BJ (cell line): Measurements from ENCODE around the gene RUNX2. TPM values are rescaled to one million over a fixed set of nuclear protein-coding genes. Genes with fewer than 3 reads are reported as not detected.

Experiments used
- CTCF ChIA-PET: fragments of 350-600 bp; formaldehyde crosslinking; extraction: SDS; loops from one replicate; lab custom pipeline; 2021; ENCODE audit warnings: antibody characterized with exemption, inconsistent platforms; lab: Yijun Ruan, JAX
- POLR2A ChIA-PET: fragments of 300-600 bp; sonication (Branson Sonifier 250); formaldehyde crosslinking; extraction: SDS; loops from one replicate; lab custom pipeline; 2021; ENCODE audit warnings: antibody characterized with exemption; lab: Charles Lee
- DNase-seq: peaks from one replicate; pipeline ENCODE4 v3.0.0-alpha.2; 2011; ENCODE audit warnings: low read depth
- H3K27me3 ChIP-seq: 2 replicates; pipeline ENCODE4 v1.6.0; 2011; ENCODE audit warnings: low read length; ENCODE audit not compliant: control insufficient read depth, insufficient read depth
- H3K36me3 ChIP-seq: 2 replicates; pipeline ENCODE4 v1.5.1; 2011; ENCODE audit warnings: low read length; ENCODE audit not compliant: control insufficient read depth, insufficient read depth
- H3K4me3 ChIP-seq: 2 replicates; pipeline ENCODE4 v1.5.1; 2011; ENCODE audit warnings: low read depth, mild to moderate bottlenecking, control low read depth, low read length
- polyA plus RNA-seq: library from polyadenylated mRNA; depleted of rRNA; stranded (reverse); fragments of >200 nt; gene quantifications from 2 replicates; pipeline ENCODE4 v1.2.3, GENCODE V29; 2011
- TF ChIP-seq, protein P1 (sequence below): IDR thresholded peaks from 2 replicates; pipeline ENCODE4 v1.5.1; 2011; ENCODE audit warnings: low read depth, mild to moderate bottlenecking, control low read depth, inconsistent platforms, low read length, moderate library complexity; ENCODE audit not compliant: insufficient read depth

RUNX2 gene
- polyA plus RNA-seq, 1 experiment, result 1.5 TPM

DNA sequence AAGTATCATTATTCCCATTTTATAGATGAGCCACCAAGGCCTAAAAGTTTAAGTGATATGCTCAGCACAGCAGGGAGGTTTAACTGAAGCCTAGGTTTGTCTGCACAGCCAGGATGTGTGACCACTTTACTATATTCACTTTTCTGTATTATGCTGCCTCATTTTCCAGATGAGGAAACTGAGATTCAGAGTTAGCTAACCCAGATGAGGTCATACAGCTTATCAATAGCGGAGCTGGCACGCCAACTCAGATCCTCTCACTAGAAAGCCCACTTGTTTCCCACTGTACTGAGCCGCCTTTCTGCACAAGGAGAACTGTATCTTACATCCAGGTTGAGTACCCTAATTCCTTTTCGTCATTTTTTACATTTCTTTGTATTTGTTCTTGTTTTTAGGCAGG lies 181.3 kb downstream of the RUNX2 start:
- POLR2A ChIA-PET, result no interaction called here
- Histone ChIP-seq H3K4me3 (no peak overlapping the region), H3K36me3 (peaks cover 8% of the 10 kb centered on the region; the same call in 1 of the 2 replicates), H3K27me3 (no peaks in the 10 kb centered on the region)
- no peak for DNase-seq
- TF ChIP-seq, protein P1, sequence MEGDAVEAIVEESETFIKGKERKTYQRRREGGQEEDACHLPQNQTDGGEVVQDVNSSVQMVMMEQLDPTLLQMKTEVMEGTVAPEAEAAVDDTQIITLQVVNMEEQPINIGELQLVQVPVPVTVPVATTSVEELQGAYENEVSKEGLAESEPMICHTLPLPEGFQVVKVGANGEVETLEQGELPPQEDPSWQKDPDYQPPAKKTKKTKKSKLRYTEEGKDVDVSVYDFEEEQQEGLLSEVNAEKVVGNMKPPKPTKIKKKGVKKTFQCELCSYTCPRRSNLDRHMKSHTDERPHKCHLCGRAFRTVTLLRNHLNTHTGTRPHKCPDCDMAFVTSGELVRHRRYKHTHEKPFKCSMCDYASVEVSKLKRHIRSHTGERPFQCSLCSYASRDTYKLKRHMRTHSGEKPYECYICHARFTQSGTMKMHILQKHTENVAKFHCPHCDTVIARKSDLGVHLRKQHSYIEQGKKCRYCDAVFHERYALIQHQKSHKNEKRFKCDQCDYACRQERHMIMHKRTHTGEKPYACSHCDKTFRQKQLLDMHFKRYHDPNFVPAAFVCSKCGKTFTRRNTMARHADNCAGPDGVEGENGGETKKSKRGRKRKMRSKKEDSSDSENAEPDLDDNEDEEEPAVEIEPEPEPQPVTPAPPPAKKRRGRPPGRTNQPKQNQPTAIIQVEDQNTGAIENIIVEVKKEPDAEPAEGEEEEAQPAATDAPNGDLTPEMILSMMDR, result no peak
- CTCF ChIA-PET, result interaction anchor here (0.6 to 1.3 kb wide), 3 partner anchors 8 to 58 kb away, joined by 3 read pairs; no protein-coding TSS in a partner anchor

DNA sequence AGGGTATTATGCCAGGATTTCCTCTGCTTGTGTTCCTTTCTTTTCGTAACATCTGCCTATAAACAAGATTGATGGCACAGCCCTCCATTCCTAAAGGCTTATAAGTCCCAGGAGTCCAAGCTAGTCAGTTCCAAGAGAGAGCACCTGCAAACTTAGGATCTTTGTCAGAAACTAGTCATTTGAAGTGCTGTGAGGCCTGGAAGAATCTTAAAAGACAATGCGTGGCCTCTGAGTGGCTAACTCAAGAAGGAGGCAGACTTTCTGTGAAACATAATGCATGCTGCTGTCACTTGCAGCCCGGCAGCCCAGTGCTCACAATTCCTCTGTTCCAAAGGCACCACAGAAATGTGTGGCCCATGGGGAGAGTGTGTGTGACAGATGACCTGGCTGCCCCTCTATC lies 184.6 kb downstream of the RUNX2 start:
- Histone ChIP-seq H3K4me3 (no peak overlapping the region), H3K36me3 (peaks cover 9% of the 10 kb centered on the region; the same call in 1 of the 2 replicates), H3K27me3 (no peaks in the 10 kb centered on the region)
- ChIA-PET POLR2A (no interaction called here), CTCF (no interaction called here)
- TF ChIP-seq, protein P1, result no peak
- no peak for DNase-seq

DNA sequence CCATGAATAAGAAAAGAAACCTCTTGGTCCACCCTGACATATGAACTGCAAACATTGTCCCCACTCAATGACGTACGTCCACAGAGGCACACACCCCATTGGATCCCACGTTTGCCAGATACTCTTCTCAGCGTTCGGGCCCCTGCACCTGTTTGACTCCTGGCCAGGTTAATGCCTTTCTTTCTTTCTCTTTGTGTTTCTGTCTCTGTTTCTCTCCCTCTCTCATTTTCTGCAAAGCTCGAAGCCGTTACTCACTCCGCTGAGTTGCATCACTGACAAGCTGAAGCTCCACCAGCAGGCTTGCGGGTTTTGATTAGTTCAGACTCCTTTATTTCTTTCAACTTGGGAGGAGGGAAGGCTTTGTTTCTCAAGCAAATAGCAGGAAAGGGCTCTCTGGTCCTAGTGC lies 185.1 kb downstream of the RUNX2 start:
- Histone ChIP-seq H3K36me3 (peaks cover 9% of the 10 kb centered on the region; the same call in 1 of the 2 replicates), H3K4me3 (no peak overlapping the region), H3K27me3 (no peaks in the 10 kb centered on the region)
- CTCF ChIA-PET, result no interaction called here
- POLR2A ChIA-PET, result no interaction called here
- TF ChIP-seq, protein P1, result no peak
- no peak for DNase-seq

DNA sequence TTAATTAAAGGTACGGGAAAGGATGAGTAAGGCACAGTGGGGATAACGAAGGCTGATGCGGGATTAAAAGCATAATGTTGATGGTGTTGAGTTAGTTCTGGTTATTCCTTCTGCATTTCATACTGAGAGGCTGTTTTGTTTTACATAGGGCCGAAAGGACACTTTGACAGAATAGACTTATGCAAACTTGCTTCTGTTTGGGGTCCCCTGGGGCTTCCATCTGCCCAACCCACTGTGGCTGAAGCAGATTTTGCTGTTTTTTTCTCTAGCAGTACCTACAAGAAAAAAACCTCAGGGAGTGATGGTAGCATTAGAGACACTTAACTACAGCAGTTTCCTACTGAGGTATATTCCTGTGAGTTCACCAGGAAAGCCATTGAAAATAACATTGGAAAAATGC lies 185.7 kb downstream of the RUNX2 start:
- DNase-seq, result no peak
- Histone ChIP-seq H3K4me3 (no peak overlapping the region), H3K36me3 (peaks cover 9% of the 10 kb centered on the region; the same call in 1 of the 2 replicates), H3K27me3 (no peaks in the 10 kb centered on the region)
- ChIA-PET CTCF (no interaction called here), POLR2A (no interaction called here)
- TF ChIP-seq, protein P1, result no peak

DNA sequence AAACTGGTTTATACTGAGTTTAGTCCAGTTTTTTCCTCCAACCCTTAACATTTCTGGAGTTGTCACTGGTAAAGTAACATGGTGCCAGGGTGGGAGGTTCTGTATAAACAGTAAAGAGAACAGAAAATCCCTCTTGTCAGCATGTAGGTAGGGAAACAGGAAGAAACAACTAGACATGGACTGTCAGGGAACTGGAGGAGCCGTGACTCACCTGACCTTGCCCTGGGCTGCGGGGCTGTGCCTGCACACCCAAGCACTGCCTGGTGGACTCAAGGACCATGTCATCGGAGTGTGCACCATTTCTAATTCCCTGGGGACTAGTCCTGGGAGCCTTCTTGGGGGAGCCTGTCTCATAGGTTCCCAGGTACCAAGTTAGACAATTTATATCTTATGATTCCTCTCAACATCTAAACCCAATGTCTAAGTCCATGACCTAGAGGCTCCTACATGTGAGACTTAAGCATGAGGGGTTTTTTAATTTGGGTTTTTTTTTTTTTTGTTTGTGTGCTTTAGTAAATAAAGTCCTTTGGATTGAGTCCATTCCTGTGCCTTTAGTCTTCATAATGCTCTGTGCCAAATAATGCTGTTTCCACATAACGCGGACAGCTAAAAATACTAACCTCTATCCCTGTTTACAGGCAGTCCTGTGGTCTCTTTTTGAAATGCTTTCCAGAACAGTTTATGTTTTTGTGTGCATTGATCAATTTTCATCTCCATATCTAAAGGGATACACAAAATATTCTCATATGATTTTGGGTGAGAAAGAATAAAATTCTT lies 186.5 kb downstream of the RUNX2 start:
- Histone ChIP-seq H3K27me3 (no peaks in the 10 kb centered on the region), H3K4me3 (no peak overlapping the region), H3K36me3 (peaks cover 9% of the 10 kb centered on the region; the same call in 1 of the 2 replicates)
- POLR2A ChIA-PET, result no interaction called here
- no peak for DNase-seq
- CTCF ChIA-PET, result no interaction called here
- TF ChIP-seq, protein P1, result no peak
